ENCODE data around the gene AMACR. TPM values are rescaled to one million over a fixed set of nuclear protein-coding genes. Genes with fewer than 3 reads are reported as not detected.

Gene AMACR
- total and polyA plus RNA-seq, 10 of the 15 experiments (the other 5 are each of a cell fraction or from before 2014, with no cell fraction given): 2.6 to 20.4 (median 10.4) TPM

DNA sequence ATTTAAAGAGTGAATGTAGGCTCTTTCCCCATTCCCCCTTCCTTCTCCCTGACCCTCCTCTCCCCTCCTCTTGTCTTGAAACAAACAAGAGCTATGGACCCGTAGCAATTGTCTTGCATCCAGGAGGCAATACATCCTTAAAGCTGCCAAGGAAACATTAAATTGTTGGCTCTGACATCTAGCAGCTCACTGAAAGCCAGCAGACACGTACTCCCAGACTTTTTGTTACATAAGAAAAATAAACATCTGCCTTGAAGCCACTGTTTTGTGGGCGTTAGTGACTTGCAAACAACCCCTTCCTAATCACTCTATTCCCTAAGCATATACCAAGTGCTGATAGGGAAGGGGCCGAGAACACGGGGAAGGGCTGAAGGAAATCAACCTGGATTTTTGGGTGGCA is 32.0 kb downstream of the AMACR start (continued):
- TF ChIP-seq WRNIP1 (IDR thresholded peaks at IDR 0.05; ENCODE audit: borderline replicate concordance, low read depth, low read length): no peak
- no peak for TF ChIP-seq GABPA (IDR thresholded peaks at IDR 0.05; ENCODE audit: low read depth)

GRCh38 chr5:33973271-33973670 is 34.6 kb downstream of the AMACR start:
- Histone ChIP-seq H2AFZ (ENCODE audit: control insufficient read depth, low read depth, low read length) (no peak overlapping the region), H3K79me2 (ENCODE audit: control insufficient read depth, insufficient read depth, low read length) (no peaks in the 10 kb centered on the region), H3K36me3 (ENCODE audit: control insufficient read depth in 2 of 2, insufficient read depth in 2 of 2, low read length in 1 of 2) (no peaks in the 10 kb centered on the region), H3K9ac (ENCODE audit: control insufficient read depth, insufficient read depth, low read length) (no peak overlapping the region), H3K27me3 (replicated peaks in 1 of 2; ENCODE audit: control insufficient read depth in 2 of 2, insufficient read depth in 2 of 2, low read length in 1 of 2) (no peaks in the 10 kb centered on the region), H3K9me3 (replicated peaks; ENCODE audit: control insufficient read depth, insufficient read depth, low read length) (no peaks in the 10 kb centered on the region), H3K4me2 (ENCODE audit: control insufficient read depth, insufficient read depth) (peak overlapping the region; percentile 59), H4K20me1 (ENCODE audit: control insufficient read depth, insufficient read depth) (no peaks in the 10 kb centered on the region), H3K27ac (ENCODE audit: control insufficient read depth, insufficient read depth) (peak overlapping the region; percentile 20; the same call in 1 of the 2 replicates), H3K4me1 (ENCODE audit: control insufficient read depth, insufficient read depth, low read length) (peaks cover 17% of the 10 kb centered on the region), H3K4me3 (no peak overlapping the region; the same call in 1 of the 2 replicates)
- ChIA-PET CTCF (no interaction called here), SMC1A (ENCODE audit: uncharacterized antibody, unreplicated experiment) (interaction anchor here (1.4 kb wide), 1 partner anchor 11 kb away, joined by 3 read pairs; no protein-coding TSS in a partner anchor), RAD21 (ENCODE audit: unreplicated experiment) (interaction anchor here (1.6 kb wide), 1 partner anchor 538 kb away, joined by 5 read pairs; no protein-coding TSS in a partner anchor), POLR2A (no interaction called here)
- BruUV-seq (replicated peaks): no TSS peak
- in situ Hi-C loops (cut with MboI) (no loop called here), intact Hi-C loops (cut with micrococcal nuclease; ENCODE audit: unreplicated experiment) (loop anchor here (10.0 kb wide), 1 partner anchor 808 kb away; no protein-coding TSS in a partner anchor)
- WGBS (ENCODE audit: insufficient coverage, insufficient replicate concordance, low lambda C conversion rate, missing lambda C conversion rate): 3% methylated on average over 2 of the region's 2 CpGs
- FAIRE-seq (peak; percentile 56), ATAC-seq (peak; percentile 74), DNase-seq (ENCODE audit: low read depth, low spot score) (no peak)
- TF ChIP-seq RELA (IDR thresholded peaks at IDR 0.05; ENCODE audit: borderline replicate concordance, partially characterized antibody) (no peak), IKZF1 (conservative IDR thresholded peaks at IDR 0.05) (0 out of 2 replicates have a peak, but pooled peaks have one; percentile 34), IKZF2 (IDR thresholded peaks at IDR 0.05) (peak; percentile 33 to 39; a peak in 2 of 4 replicates), ZZZ3 (IDR thresholded peaks at IDR 0.05; ENCODE audit: control insufficient read depth, insufficient read length, low read depth) (no peak), ELK1 (IDR thresholded peaks at IDR 0.05; ENCODE audit: low read depth, low read length) (no peak), EED (IDR thresholded peaks at IDR 0.05; ENCODE audit: low read depth) (0 out of 2 replicates have a peak, but pooled peaks have one; percentile 43), IRF4 (IDR thresholded peaks at IDR 0.05; ENCODE audit: low read depth, low read length) (no peak), ZBTB40 (IDR thresholded peaks at IDR 0.05; ENCODE audit: borderline replicate concordance) (no peak), TCF7 (IDR thresholded peaks at IDR 0.05; ENCODE audit: borderline replicate concordance) (peak; percentile 78), ESRRA (IDR thresholded peaks at IDR 0.05; ENCODE audit: low read length) (no peak)
- TF ChIP-seq, protein P1, sequence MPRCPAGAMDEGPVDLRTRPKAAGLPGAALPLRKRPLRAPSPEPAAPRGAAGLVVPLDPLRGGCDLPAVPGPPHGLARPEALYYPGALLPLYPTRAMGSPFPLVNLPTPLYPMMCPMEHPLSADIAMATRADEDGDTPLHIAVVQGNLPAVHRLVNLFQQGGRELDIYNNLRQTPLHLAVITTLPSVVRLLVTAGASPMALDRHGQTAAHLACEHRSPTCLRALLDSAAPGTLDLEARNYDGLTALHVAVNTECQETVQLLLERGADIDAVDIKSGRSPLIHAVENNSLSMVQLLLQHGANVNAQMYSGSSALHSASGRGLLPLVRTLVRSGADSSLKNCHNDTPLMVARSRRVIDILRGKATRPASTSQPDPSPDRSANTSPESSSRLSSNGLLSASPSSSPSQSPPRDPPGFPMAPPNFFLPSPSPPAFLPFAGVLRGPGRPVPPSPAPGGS (IDR thresholded peaks at IDR 0.05; ENCODE audit: borderline replicate concordance, insufficient read depth, low read depth, low read length, poor library complexity, severe bottlenecking): no peak
- TF ChIP-seq, protein P2, sequence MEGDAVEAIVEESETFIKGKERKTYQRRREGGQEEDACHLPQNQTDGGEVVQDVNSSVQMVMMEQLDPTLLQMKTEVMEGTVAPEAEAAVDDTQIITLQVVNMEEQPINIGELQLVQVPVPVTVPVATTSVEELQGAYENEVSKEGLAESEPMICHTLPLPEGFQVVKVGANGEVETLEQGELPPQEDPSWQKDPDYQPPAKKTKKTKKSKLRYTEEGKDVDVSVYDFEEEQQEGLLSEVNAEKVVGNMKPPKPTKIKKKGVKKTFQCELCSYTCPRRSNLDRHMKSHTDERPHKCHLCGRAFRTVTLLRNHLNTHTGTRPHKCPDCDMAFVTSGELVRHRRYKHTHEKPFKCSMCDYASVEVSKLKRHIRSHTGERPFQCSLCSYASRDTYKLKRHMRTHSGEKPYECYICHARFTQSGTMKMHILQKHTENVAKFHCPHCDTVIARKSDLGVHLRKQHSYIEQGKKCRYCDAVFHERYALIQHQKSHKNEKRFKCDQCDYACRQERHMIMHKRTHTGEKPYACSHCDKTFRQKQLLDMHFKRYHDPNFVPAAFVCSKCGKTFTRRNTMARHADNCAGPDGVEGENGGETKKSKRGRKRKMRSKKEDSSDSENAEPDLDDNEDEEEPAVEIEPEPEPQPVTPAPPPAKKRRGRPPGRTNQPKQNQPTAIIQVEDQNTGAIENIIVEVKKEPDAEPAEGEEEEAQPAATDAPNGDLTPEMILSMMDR (IDR thresholded peaks at IDR 0.05 in 2 of 3, conservative IDR thresholded peaks at IDR 0.05 in 1 of 3; ENCODE audit: control insufficient read depth in 2 of 3, extremely low read depth in 1 of 3, insufficient read depth in 1 of 3, low read depth in 3 of 3, low read length in 3 of 3): no peak

Data from GM12878 (cell line).